ENCODE results near the gene PAF1. TPM values are rescaled to one million over a fixed set of nuclear protein-coding genes. Genes with fewer than 3 reads are reported as not detected.

PAF1 gene
- total RNA-seq, 1 donor, result 45.4 TPM

DNA sequence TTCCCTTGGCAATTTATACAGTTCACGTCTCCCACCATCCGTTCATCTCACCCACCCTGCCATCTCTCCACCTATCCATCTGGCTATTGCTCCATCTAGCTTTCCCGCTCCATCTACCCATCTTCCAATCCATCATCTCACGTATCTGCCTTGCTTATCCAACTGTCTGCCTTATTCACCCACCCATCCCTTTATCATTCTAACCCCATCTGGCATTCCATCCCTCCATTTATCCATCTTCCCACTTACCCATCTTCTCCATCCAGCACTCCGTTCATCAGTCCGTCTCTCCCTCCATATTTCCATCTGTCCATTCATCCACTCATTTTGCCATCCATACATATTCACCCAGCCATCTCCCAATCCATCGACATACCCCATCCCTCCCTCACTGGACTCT, 34.8 kb upstream of the PAF1 start:
- TF ChIP-seq, protein P1, sequence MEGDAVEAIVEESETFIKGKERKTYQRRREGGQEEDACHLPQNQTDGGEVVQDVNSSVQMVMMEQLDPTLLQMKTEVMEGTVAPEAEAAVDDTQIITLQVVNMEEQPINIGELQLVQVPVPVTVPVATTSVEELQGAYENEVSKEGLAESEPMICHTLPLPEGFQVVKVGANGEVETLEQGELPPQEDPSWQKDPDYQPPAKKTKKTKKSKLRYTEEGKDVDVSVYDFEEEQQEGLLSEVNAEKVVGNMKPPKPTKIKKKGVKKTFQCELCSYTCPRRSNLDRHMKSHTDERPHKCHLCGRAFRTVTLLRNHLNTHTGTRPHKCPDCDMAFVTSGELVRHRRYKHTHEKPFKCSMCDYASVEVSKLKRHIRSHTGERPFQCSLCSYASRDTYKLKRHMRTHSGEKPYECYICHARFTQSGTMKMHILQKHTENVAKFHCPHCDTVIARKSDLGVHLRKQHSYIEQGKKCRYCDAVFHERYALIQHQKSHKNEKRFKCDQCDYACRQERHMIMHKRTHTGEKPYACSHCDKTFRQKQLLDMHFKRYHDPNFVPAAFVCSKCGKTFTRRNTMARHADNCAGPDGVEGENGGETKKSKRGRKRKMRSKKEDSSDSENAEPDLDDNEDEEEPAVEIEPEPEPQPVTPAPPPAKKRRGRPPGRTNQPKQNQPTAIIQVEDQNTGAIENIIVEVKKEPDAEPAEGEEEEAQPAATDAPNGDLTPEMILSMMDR (IDR thresholded peaks at IDR 0.05; ENCODE audit: insufficient read depth, low read length), result no peak
- no peak overlapping the region for H3K4me3 ChIP-seq (ENCODE audit: low read depth, low read length)
- no peak for DNase-seq (ENCODE audit: low read depth)

DNA sequence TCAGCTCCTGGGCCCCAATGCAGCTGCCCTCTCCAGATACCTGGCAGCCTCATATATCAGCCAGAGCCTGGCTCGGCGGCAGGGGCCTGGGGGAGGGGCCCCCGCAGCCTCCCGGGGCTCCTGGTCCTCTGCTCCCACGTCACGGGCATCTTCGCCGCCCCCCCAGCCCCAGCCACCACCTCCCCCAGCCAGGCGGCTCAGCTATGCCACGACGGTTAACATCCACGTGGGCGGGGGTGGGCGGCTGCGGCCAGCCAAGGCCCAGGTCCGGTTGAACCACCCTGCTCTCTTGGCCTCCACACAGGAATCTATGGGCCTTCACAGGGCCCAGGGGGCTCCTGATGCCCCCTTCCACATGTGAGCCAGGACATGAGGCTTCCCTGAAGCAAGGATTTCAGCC, 34.0 kb upstream of the PAF1 start:
- H3K4me3 ChIP-seq (ENCODE audit: low read depth, low read length), result no peak overlapping the region
- no peak for DNase-seq (ENCODE audit: low read depth)
- TF ChIP-seq, protein P1 (IDR thresholded peaks at IDR 0.05; ENCODE audit: insufficient read depth, low read length), result no peak

DNA sequence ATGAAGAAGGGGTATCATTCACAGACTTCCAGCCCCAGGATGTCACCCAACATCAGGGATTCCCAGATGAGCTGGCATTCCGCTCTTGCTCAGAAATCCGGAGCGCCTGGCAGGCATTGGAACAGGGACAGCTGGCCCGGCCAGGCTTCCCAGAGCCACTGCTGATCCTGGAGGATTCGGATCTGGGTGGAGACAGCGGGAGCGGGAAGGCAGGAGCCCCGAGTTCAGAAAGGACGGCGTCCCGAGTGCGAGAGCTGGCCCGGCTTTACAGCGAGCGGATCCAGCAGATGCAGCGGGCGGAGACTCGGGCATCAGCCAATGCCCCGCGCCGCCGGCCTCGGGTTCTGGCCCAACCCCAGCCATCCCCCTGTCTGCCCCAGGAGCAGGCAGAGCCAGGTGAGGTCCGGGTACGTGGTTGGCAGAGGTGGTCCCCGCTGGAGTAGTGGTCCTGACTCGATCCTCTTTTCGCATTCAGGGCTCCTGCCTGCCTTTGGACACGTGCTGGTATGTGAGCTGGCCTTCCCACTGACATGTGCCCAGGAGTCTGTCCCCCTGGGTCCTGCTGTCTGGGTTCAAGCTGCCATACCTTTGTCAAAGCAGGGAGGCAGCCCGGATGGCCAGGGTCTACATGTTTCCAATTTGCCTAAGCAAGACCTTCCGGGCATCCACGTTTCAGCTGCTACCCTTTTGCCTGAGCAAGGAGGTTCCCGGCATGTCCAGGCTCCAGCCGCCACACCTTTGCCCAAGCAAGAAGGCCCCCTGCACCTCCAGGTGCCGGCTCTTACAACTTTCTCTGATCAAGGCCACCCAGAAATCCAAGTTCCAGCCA, 32.6 kb upstream of the PAF1 start:
- DNase-seq (ENCODE audit: low read depth), result no peak
- TF ChIP-seq, protein P1 (IDR thresholded peaks at IDR 0.05; ENCODE audit: insufficient read depth, low read length), result no peak
- H3K4me3 ChIP-seq (ENCODE audit: low read depth, low read length), result no peak overlapping the region

DNA sequence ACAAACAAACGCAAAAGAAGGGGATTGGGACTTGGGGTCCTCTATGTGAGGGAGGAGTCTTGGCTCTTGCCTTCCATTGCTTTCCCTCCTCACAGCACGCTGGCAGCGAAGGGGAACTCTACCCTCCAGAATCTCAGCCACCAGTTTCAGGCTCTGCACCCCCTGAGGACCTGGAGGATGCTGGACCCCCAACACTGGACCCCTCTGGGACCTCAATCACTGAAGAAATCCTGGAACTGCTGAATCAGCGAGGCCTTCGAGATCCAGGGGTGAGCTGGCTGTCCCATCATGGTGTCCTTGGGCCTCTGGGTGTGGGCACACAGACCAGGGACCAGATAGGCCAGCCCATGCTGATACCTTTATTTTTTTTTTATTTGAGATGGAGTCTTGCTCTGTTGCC, 31.1 kb upstream of the PAF1 start:
- TF ChIP-seq, protein P1 (IDR thresholded peaks at IDR 0.05; ENCODE audit: insufficient read depth, low read length), result no peak

DNA sequence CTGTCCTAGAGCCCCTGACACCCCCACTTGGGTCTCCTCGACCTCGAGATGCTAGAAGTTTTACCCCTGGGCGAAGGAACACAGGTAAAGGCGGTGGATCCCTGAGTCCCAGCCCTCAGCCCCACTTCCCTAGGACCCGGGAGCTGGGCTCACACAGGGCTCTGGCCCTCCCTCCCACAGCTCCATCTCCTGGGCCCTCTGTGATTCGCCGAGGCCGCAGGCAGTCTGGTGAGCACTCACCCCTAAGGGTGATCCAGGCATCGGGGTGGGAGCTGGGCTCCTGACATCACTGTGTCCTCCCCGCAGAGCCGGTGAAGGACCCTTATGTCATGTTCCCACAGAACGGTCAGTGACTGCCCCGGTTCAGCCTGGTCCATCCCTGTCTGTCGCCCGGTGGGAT, 29.9 kb upstream of the PAF1 start:
- DNase-seq (ENCODE audit: low read depth), result no peak
- no peak overlapping the region for H3K4me3 ChIP-seq (ENCODE audit: low read depth, low read length)
- TF ChIP-seq, protein P1 (IDR thresholded peaks at IDR 0.05; ENCODE audit: insufficient read depth, low read length), result no peak

More for the DNA sequence above, 31.1 kb upstream of the PAF1 start:
- DNase-seq (ENCODE audit: low read depth), result no peak
- H3K4me3 ChIP-seq (ENCODE audit: low read depth, low read length), result no peak overlapping the region

DNA sequence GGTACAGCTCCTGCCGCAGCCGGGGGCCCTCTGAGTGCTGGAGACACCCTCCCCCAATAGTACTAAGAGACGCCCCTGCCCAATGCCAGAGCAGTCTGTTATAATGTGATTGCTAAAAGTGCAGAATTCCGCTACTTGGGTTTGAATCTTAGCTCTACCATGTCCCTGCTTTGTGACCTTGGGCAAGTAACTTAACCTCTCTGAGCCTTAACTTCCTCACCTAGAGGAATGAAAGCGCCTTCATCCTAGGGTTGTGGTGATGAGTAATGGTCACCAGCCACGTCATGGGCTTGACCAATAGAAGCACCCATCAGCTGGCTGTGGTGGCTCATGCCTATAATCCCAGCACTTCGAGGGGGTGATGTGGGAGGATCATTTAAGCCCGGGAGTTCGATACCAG, 28.1 kb upstream of the PAF1 start:
- TF ChIP-seq, protein P1 (IDR thresholded peaks at IDR 0.05; ENCODE audit: insufficient read depth, low read length), result no peak
- no peak overlapping the region for H3K4me3 ChIP-seq (ENCODE audit: low read depth, low read length)
- DNase-seq (ENCODE audit: low read depth), result no peak
